ENCODE results near the gene TRMT61A. TPM values are rescaled to one million over a fixed set of nuclear protein-coding genes. Genes with fewer than 3 reads are reported as not detected.

Gene TRMT61A
- polyA plus RNA-seq, 3 donors, result 2.7 to 7.1 (median 3.4) TPM

DNA sequence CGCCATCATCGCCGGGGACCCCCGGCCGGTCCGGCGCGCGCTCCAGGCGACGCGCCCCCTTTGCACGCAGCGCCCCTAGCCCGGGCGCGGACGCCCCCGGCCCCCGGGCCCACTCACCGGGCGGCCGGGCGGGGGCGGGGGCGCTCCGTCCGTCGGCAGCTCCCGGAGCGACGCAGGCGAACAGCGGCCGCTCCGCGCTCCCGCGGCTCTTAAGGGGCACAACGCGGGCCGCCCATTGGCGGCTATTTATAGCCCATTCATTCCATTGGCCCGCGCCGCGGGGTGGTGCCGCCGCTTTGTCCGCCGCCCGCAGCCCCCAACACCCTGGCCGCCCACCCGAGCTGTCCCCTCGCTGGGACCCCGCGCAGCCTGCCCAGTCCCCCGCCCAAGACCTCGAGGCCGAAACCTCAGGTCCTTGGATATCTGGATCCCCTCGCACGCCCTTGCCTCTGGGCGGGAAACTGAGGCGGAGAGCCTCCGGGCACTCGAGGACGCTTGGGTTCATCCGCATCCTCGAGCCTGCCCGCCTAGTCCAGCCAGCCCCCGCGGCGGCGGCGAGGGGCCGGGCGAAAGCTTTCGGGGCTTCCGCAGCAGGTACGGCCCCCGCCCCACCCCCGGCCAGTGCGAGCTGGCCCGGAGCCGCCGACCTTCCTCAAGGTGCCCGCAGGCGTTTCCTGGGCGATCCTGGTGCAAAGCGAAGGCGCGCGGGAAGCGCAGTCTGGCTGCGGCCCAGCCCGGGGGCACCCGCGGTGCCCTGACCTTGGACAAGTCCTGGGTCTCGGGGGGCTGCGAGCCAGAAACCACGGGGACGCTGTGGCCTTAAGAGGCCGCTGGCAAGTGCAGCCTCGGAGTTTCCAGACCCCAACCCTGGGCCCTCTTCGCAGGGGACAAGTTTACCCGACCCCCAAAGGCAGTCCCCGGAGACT is 6.1 kb upstream of the TRMT61A start, which contains the start of gene CKB:
Gene CKB, minus strand, starts transcription at position 182 of the 926 bp plus-strand sequence. CDS start 337 bp downstream, outside the sequence.
- intact Hi-C loops (cut with micrococcal nuclease), result loop anchor here in 1 of 2 donors (5.0 to 10.0 kb wide), 2 partner anchors 39 to 188 kb away; partner anchors contain the start of genes BAG5, COA8 and EIF5
- 6% methylated on average over 104 of the region's 107 CpGs for WGBS (ENCODE audit: insufficient coverage)

More for the DNA sequence above, 6.1 kb upstream of the TRMT61A start, which contains the start of gene CKB:
- TF ChIP-seq CTCF (IDR thresholded peaks at IDR 0.05), result no peak
- Mint-ChIP-seq H3K9me3 (peaks cover 0 to 16% (median 6%) of the 10 kb centered on the region in 7 donors), H3K4me3 (peak within 1 kb of the TSS; percentile 75 to 83), H3K27ac (peak within 1 kb of the TSS in 1 of 7 donors; percentile 12), H3K36me3 (peaks cover 0 to 9% of the 10 kb centered on the region in 2 donors), H3K27me3 (ENCODE audit: low read depth in 3 of 3) (peaks cover 43 to 56% (median 45%) of the 10 kb centered on the region in 3 donors), H3K4me1 (peaks cover 38% of the 10 kb centered on the region)
- Histone ChIP-seq H3K4me2 (replicated peaks; ENCODE audit: extremely low read depth, low read length, poor library complexity, severe bottlenecking) (peak within 1 kb of the TSS; percentile 78), H3K79me2 (ENCODE audit: insufficient read depth, low read length) (no peaks in the 10 kb centered on the region), H3K4me3 (replicated peaks in 1 of 3; ENCODE audit: low read depth in 2 of 3, low read length in 3 of 3) (peak within 1 kb of the TSS; percentile 17 to 69 (median 32)), H3K9ac (ENCODE audit: insufficient read depth, low read length, poor library complexity, severe bottlenecking) (peak within 1 kb of the TSS; percentile 27), H4K20me1 (ENCODE audit: insufficient read depth, low read length) (peaks cover 18% of the 10 kb centered on the region), H2AFZ (ENCODE audit: insufficient read depth, low read depth, low read length, poor library complexity, severe bottlenecking) (peak within 1 kb of the TSS; percentile 72), H3K4me1 (ENCODE audit: control insufficient read depth in 1 of 2, insufficient read depth in 2 of 2, low read length in 2 of 2) (peaks cover 36 to 62% of the 10 kb centered on the region in 2 donors), H3K36me3 (replicated peaks in 1 of 2; ENCODE audit: control insufficient read depth in 1 of 2, insufficient read depth in 2 of 2, low read length in 2 of 2) (no peaks in the 10 kb centered on the region), H3K27me3 (ENCODE audit: control insufficient read depth in 2 of 2, insufficient read depth in 2 of 2, low read length in 2 of 2) (peaks cover 20 to 41% of the 10 kb centered on the region in 2 donors), H3K27ac (ENCODE audit: low read depth in 1 of 2, low read length in 2 of 2) (no peak within 1 kb of the TSS), H3K9me3 (replicated peaks in 1 of 2; ENCODE audit: control insufficient read depth in 1 of 2, insufficient read depth in 1 of 2, low read length in 2 of 2) (peaks cover 6 to 9% of the 10 kb centered on the region in 2 donors)
- peak in 1 of 3 donors; percentile 34 for DNase-seq
